CD4-positive, alpha-beta T cell treated with Interleukin-6 for 4 hours (primary cell): ENCODE data around the gene ISLR2.

Experiments used
- DNase-seq: peaks from one replicate; pipeline ENCODE4 v3.0.0-alpha.2; 2020; ENCODE audit warnings: mixed read lengths

Gene ISLR2

DNA sequence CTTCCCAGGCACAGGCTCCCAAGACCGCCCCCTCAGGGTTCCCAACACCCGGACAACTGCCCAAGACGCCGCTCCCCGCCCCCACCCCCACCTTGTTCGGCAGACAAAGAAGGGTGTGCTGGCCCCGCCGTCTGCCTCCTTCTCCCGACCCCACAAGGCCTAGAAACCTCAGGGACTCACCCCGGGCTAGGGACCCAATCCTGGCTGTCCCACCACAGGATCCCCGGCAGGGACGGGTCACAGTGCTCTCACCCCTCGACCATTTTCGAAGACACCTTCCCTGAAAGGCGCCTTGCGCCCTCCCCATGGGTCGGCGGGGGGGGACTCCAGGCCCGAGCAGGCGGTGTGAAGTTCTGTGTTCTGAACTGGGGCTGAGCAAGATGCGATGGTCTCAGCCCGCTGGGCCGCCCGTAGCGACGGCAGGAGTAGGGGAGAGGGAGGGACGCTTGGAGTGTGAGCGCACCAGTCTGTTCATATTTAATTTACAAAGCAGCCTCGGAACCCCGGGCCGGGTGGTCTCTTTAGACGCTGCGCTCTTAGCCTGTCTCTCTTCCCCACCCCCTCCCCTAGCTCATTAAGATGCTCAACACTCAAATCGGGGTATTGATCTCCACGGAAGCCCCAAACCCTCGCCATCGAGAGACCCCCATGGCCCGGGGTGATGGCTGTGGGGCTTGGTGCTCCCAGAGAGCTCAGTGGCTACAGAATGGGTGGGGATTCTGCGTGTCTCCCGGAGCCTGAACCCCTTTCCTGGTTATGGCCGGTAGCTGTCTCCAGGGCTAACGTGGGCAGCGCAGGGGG is 1.4 kb upstream of the ISLR2 start:
- DNase-seq = no peak

DNA sequence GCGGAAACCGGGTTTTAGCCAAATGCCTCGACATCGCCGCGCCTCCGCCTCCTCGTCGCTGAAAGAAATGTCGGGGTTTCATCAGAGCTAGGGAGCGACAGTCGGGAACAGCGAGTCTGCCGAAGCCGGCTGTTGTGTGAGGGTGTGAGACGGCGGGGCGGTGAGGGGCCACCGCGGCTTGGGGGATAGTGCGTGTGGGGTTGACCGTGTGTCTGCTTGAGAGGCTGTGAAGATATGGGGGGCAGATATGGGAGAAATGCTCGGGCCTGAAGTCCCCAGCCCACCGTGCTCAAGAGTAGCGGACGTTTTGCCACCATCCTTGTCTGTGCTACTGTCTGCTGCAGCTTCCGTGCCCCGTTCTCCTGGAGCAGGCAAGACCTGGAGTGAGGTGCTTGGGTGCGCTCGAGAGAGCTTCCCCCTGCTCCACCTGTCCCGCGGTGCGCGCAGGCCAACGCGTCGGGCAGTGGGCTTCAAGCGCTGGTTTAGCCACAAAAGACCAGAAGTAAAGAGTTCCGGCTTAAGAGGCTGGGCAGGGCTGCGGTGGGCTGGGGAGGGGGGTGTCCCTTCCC is 716 bp upstream of the ISLR2 start:
- no peak for DNase-seq

DNA sequence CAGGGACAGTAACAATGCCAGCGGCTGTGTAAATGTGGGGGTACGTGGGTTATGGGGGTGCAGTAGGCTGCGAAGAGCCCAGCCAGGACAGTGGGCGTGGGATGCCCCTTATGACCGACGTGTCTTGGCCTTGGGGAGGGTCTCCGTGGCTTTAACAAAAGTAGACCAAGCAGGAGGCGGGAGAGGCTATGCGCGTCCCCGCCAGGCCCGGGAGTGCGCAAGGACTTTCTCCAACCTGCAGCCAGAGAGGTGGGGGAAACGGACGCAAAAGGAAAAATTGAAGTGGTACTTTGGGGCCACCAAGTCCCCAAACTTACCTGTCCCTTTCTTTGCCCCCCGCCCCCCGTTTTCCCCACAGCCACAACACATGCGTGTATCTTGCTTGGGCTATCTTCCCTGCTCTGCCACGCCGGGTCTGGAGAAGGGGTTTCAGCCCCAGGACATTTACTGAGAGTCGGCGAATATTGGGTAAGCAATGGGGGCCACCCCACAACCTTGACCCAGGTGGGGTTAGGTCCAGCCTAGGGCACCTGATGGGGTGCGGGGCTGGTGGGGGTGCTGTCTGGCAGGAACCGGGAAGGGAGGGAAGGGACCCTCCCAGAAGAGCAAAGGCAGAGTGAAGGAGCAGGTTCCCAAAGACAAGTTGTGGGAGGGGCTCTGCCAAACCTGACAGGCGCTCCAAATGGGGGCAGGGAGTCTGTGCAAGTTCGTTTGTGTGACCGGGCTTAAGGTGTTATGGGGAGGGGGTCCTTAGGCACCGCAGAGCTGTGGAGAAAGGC is 652 bp downstream of the ISLR2 start:
- no peak for DNase-seq

DNA sequence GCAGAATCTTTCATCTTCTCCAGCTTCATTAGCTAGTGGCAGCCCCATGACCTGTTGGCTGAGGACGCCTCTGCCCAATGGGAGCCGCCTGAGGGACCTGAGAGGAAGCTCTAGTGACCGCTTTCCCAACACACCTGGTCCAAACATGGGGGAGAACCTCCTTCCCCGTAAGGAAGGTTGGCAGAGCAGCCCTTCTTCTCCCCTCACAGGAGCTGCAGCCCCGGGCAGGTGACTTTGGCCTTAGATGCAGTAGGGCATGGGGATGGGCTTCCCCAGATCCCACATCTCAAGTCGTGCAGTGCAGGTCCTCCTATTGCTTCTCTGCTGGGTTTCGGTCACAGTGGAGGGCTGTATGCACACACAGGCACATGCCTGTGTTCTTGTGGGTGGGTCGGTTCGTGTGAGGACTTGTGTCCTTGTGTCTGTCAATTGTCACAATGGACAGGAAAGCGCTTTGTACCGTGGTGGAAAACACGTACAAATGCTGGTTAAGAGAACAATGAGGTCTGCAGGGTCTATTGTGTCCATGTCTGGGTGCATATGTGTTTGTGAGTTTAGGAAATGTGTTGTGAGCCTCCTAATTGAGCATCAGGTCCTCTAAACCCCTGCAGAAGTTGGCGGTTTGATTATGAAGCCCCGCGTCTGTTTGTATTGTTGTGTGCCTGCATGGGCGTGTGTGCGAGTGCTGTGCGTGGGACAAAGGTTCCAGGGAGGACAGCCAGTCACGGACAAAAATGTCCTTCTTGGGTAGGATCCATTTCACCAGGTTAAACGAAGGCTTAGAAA is 1.4 kb downstream of the ISLR2 start:
- no peak for DNase-seq

DNA sequence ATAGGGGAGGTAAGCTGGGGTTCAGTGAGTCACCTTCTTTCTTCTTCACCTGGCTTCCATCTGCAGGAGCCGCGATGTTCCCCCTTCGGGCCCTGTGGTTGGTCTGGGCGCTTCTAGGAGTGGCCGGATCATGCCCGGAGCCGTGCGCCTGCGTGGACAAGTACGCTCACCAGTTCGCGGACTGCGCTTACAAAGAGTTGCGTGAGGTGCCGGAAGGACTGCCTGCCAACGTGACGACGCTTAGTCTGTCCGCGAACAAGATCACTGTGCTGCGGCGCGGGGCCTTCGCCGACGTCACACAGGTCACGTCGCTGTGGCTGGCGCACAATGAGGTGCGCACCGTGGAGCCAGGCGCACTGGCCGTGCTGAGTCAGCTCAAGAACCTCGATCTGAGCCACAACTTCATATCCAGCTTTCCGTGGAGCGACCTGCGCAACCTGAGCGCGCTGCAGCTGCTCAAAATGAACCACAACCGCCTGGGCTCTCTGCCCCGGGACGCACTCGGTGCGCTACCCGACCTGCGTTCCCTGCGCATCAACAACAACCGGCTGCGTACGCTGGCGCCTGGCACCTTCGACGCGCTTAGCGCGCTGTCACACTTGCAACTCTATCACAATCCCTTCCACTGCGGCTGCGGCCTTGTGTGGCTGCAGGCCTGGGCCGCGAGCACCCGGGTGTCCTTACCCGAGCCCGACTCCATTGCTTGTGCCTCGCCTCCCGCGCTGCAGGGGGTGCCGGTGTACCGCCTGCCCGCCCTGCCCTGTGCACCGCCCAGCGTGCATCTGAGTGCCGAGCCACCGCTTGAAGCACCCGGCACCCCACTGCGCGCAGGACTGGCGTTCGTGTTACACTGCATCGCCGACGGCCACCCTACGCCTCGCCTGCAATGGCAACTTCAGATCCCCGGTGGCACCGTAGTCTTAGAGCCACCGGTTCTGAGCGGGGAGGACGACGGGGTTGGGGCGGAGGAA is 2.6 kb downstream of the ISLR2 start:
- no peak for DNase-seq

DNA sequence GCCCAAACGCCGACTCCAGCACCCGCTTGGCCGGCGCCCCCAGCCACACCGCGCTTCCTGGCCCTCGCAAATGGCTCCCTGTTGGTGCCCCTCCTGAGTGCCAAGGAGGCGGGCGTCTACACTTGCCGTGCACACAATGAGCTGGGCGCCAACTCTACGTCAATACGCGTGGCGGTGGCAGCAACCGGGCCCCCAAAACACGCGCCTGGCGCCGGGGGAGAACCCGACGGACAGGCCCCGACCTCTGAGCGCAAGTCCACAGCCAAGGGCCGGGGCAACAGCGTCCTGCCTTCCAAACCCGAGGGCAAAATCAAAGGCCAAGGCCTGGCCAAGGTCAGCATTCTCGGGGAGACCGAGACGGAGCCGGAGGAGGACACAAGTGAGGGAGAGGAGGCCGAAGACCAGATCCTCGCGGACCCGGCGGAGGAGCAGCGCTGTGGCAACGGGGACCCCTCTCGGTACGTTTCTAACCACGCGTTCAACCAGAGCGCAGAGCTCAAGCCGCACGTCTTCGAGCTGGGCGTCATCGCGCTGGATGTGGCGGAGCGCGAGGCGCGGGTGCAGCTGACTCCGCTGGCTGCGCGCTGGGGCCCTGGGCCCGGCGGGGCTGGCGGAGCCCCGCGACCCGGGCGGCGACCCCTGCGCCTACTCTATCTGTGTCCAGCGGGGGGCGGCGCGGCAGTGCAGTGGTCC is 3.5 kb downstream of the ISLR2 start:
- DNase-seq = no peak

DNA sequence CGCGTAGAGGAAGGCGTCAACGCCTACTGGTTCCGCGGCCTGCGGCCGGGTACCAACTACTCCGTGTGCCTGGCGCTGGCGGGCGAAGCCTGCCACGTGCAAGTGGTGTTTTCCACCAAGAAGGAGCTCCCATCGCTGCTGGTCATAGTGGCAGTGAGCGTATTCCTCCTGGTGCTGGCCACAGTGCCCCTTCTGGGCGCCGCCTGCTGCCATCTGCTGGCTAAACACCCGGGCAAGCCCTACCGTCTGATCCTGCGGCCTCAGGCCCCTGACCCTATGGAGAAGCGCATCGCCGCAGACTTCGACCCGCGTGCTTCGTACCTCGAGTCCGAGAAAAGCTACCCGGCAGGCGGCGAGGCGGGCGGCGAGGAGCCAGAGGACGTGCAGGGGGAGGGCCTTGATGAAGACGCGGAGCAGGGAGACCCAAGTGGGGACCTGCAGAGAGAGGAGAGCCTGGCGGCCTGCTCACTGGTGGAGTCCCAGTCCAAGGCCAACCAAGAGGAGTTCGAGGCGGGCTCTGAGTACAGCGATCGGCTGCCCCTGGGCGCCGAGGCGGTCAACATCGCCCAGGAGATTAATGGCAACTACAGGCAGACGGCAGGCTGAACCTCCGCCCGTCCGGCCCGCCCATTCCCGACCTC is 4.1 kb downstream of the ISLR2 start:
- no peak for DNase-seq

DNA sequence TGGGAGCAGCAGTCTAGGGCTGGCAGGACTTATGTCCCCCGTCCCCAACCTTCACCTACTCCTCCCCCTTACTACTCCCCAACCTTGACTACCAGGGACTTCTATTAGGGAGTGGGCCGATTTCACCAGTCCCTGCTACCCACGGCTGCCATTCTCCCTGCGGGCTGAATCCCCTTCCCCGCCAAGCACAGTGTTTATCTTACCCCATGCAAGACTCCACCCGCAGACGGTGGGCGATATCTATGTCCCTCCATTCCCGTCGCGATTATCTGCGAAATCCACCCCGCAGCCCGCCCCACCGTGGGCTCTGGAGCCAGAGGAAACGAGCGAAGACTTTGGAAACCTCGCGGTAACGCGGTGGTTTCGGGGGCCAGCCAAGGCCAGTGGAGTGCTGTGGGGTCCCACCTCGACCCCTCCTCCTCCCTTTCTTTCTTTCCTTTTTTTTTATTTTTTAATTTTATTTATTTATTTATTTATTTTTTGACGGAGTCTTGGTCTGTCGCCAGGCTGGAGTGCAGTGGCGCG is 4.7 kb downstream of the ISLR2 start:
- no peak for DNase-seq

DNA sequence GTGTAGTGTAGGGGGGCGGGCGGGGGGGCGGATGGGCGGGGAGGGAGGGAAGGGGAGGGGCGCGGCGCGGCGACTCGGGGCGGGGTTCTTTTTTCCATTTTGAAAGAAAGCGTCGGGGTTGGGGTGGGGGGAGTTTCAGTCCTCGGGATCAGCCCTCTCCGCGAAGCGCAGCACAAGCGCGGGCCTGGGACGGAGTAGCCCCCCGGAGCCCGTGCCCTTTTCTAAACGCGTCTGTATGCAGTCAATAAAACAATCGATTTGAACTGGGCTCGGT is 6.1 kb downstream of the ISLR2 start:
- DNase-seq = no peak

DNA sequence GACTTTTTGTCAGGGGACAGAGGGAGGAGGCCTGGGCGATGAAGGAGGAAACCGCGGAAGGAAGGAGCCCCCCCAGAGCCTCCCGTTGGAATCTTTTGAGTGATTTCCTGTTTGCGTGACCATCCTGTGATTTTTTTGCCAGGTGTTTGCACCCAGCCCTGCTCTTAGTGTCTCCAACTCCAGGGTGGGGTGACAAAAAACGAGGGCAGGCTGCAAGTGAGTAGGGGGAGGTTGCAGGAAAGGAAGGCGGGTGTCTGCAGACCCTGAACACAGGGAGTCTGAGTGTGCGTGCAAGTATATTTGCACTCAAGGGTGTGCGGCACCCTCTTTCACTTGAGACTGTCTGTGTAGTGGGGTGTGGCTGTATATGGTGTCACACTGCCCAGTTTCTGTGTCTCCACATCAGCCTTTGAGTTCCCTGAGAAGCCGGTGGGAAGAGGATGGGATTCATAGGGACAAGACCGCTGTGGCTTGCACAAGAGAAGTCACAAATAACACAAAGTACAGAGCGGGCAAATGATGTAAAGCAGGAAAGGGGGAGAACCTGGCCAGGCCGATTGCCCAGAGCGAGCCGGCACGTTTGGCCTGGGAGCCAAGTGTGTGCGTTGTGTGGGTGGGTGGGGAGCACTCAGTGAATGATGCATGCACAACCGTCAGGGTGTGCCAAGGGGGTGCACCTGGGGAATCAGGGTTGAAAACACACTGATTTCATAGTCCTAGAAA is 6.6 kb downstream of the ISLR2 start:
- no peak for DNase-seq

DNA sequence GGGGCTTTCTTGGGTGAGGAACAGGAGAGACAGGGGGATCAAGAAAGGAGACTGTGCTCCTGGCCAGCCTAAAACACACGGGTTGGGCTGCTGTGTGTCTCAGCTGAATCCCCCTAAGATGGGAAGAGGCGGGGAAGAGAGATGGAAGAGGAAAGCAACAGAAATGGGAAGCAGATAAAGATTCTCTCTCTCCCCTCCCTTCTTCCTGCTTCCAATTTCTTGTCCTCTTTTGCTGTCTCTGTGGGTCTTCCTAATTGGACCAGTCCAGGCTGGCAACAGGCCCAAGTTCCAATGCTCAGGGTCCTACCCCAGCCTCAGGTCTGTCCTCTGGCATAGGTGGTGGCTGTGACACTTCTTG is 7.1 kb downstream of the ISLR2 start:
- no peak for DNase-seq

DNA sequence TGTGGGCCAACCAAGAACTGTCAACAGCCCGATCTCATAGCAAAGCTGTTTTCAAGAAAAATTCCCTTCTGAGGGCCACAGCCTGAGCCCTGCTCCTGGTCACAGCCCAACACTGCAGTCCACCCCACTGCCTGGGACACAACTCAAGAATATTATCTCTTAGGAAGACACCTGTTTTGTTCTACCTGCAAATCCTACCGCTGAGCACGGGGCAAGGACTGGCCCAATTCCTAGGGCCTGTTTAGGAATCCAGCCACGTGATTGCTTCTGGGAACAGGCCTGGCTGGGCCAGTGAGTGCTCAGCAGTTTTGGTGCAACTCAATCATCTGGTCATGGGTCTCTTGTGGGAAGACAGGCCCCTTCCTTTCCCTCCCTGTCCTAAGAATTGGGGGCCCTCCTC is 8.3 kb downstream of the ISLR2 start:
- DNase-seq = no peak

DNA sequence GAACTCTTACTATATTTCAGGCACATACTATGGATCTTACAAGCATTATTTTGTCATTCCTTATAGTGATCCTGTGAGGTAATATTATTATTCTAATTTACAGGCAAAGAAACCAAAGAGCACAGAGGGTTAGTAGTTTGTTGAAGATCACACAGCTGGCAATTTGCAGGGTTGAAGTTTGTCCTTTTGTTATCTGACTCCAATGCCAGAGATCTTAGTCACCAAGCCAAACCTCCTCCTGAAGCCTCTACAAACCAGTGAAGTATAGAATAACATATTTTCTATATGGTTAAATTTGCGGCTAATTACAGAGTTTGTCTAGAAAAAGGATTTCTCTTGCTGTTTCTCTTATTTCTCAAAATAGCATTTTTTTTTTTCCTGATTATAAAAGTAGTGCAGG is 11.2 kb downstream of the ISLR2 start:
- DNase-seq = no peak

DNA sequence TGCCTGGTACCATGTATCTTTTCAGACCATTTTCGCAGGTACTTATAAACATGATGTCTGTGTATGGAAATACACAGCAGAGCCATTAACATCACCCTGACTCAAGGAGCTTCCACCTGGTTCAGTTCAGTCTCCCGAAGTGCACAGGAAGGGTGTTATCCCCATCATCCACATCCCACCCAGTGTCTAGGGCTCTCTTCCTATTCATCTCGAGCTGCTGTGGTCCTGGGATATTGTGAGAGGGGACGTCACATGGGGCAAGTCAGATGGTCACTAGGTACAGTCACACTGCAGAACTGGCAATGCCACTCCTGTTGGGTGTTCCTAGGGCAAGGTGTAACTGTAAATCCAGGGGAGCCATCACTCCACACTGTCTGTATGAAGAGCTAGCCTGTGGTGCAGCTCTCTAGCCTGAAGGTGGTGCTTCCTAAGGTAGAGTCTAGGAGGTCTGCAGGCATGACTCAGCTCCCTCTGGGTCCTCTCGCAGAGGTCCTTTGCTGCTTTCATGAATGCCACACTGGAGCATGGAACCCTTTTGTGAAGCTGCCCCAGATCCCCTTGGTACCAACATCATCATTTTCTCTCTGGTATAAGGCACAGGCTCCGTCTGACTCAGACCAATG is 13.9 kb downstream of the ISLR2 start:
- DNase-seq = no peak

DNA sequence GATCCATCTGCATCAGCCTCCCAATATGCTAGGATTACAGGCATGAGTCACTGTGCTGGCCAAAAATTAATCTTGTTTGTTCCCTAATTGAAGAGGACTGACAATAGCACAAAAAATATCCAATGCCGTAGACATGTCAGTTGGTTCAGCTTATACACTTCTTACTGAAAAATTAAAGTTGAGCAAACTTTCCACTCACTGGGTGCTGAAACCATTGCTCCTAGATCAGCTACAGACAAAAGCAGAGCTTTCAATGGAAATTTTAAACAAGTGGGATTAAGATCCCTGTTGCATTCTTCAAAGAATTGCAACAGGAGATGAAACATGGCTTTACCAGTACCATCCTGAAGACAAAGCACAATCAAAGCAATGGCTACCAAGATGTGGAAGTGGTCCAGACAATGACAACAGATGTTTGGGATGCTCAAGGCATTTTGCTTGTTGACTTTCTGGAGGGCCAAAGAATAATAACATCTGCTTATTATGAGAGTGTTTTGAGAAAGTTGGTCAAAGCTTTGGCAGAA is 16.0 kb downstream of the ISLR2 start:
- no peak for DNase-seq

DNA sequence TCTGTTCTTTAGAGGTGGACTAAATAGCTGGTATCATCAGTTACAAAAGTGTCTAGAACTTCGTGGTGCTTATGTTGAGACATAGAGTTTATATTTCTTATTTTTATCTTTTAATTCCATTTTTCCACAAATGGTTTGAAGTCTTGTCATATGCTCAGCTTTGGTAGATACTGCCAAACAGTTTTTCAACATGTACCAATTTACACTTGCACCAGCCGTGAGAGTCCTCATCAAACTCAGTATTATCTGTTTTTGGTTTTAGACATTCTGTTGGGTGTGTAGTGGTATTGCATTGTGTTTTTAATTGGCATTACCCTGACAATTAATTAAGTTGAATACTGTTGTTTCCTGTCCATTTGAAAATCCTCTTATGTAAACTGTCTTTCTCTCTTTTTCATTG is 16.7 kb downstream of the ISLR2 start:
- no peak for DNase-seq

DNA sequence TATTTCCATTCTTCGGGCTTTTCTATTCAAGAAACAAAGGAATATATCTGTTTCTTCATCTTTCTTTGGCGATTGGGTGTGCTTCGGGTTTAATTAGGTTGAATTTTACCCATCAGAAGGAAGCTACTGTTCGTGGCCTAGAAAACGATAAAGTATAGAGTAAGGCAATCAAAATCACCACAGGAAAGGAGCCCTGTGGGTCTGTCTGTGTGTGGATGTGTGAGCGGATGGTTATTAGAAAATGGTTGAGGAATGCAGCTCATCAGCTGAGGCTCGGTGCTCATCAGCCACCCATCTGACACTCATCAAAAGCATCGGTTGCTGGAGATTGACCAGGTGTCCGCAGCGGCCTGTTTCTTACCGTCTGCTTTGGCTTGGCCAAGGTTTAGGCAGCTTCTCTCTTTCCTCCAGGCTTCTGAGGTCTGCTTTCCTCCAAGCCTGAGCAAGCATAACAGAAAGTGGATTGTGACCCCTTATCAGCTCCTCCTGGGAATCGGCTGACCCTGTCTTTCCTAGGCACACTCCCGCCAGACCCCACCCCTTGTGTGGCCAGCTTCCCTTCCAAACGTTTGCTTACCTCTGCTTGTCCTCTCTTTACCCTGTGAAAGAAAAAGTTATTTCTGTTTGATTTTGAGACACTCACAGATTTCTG is 25.5 kb downstream of the ISLR2 start:
- DNase-seq = no peak

DNA sequence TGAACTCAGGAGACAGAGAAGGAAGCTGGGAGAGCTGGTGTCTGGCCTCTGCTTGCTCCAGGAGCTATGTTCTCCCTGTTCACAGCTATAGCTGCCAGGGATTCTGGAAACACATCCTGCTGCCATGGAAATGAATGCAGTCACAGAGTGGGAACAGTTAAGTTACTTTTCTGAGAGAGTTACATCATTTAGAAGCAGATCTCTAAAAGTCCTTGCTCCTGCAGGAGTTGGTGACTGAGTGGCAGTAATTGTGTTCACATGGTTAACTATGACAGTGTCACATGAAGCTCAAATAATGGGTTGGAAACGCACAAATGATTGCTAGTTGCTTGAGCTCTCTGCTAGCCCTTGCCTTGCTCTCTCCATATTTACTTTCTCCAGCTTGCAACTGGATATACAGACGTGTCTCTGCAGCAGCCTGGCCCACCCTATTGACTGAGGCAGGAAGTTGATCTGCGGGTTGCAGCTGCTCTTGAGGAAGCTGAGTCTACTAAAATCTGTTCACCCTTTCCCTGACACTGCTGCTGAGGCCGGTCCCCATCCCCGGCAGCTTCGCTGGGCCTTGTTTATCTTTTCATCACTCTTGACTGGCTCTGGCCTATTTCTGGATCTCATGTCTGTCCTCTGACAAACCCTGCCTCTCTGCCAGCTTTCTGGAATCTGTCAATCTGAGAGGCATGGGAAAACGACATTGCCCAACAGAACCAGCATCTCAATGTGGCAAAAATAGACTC is 26.5 kb downstream of the ISLR2 start:
- DNase-seq = no peak
